GM13976 (cell line): Measurements from ENCODE around the gene CPB1.

Experiments
- DNase-seq: peaks from one replicate; pipeline ENCODE4 v3.0.0; 2012; ENCODE audit warnings: low spot score
- CTCF ChIP-seq: IDR thresholded peaks from 2 replicates; pipeline ENCODE4 v1.5.1; 2012; ENCODE audit warnings: borderline replicate concordance, mild to moderate bottlenecking; ENCODE audit not compliant: insufficient read depth; ENCODE audit errors: extremely low read depth, missing control alignments, control extremely low read depth
- in situ Hi-C: fragments of 300-500 bp; cut with MboI; formaldehyde crosslinking; loops from one replicate; pipeline ENCODE4 v1.12.0; 2022; ENCODE audit warnings: low sequenced_read_pairs, mixed read lengths, inconsistent platforms; ENCODE audit not compliant: unreplicated experiment

Gene CPB1

GRCh38 chr3:148790851-148791735, 36.5 kb upstream of the CPB1 start:
- TF ChIP-seq CTCF = no peak
- in situ Hi-C loops = no loop called here
- DNase-seq = no peak

- no peak for TF ChIP-seq CTCF
- in situ Hi-C loops = no loop called here
- DNase-seq = no peak
Observed at GRCh38 chr3:148791920-148792319, 35.7 kb upstream of the CPB1 start.

- no peak for TF ChIP-seq CTCF
- in situ Hi-C loops = no loop called here
Observed at GRCh38 chr3:148792516-148792915, 35.1 kb upstream of the CPB1 start.

GRCh38 chr3:148796799-148797198, 30.8 kb upstream of the CPB1 start:
- no peak for DNase-seq
- TF ChIP-seq CTCF = no peak
- in situ Hi-C loops = no loop called here

More at GRCh38 chr3:148792516-148792915, 35.1 kb upstream of the CPB1 start:
- DNase-seq = no peak

GRCh38 chr3:148797795-148798194, 29.8 kb upstream of the CPB1 start:
- no peak for TF ChIP-seq CTCF
- no peak for DNase-seq
- in situ Hi-C loops = no loop called here

- in situ Hi-C loops = no loop called here
- TF ChIP-seq CTCF = no peak
- no peak for DNase-seq
Observed at GRCh38 chr3:148800414-148800813, 27.2 kb upstream of the CPB1 start.
